Activated B cell treated with CpG ODN at 0.5 μM for 24 hours (primary cell): Measurements from ENCODE around the gene SRGAP3. TPM values are rescaled to one million over a fixed set of nuclear protein-coding genes. Genes with fewer than 3 reads are reported as not detected.

Experiments used
- ATAC-seq: fragments of 200-7000 bp; cut with Tn5 transposase; one replicate; pipeline ENCODE4 v1.10.0; 2021; ENCODE audit warnings: low read depth, mild to moderate bottlenecking, moderate library complexity
- CTCF ChIA-PET: fragments of 350-600 bp; sonication (Branson Sonifier 250); formaldehyde crosslinking; loops from one replicate; lab custom pipeline; 2021; ENCODE audit warnings: antibody characterized with exemption; lab: Charles Lee
- POLR2A ChIA-PET: fragments of 350-600 bp; sonication (Branson Sonifier 250); formaldehyde crosslinking; loops from one replicate; lab custom pipeline; 2021; ENCODE audit warnings: antibody characterized with exemption; lab: Charles Lee
- DNase-seq: peaks from one replicate; pipeline ENCODE4 v3.0.0; 2022
- H3K27ac Mint-ChIP-seq: one replicate; pipeline ENCODE4 v1.8.0; 2020; ENCODE audit warnings: mixed read lengths
- H3K27me3 Mint-ChIP-seq: one replicate; pipeline ENCODE4 v1.8.0; 2021; ENCODE audit warnings: mixed read lengths
- H3K36me3 Mint-ChIP-seq: one replicate; pipeline ENCODE4 v1.8.0; 2021; ENCODE audit warnings: low read depth, mixed read lengths
- H3K4me1 Mint-ChIP-seq: one replicate; pipeline ENCODE4 v1.8.0; 2021; ENCODE audit warnings: mixed read lengths
- H3K4me3 Mint-ChIP-seq: one replicate; pipeline ENCODE4 v1.8.0; 2020; ENCODE audit warnings: mild to moderate bottlenecking, mixed read lengths
- H3K9me3 Mint-ChIP-seq: one replicate; pipeline ENCODE4 v1.8.0; 2020; ENCODE audit warnings: mixed read lengths
- intact Hi-C: fragments of 100-400 bp; cut with micrococcal nuclease; formaldehyde crosslinking; loops from one replicate; pipeline ENCODE4 v1.15.1; 2024
- total RNA-seq: library from RNA; stranded (reverse); gene quantifications from 2 replicates; pipeline ENCODE4 v1.2.3, GENCODE V29; 2022
- TF ChIP-seq, protein P1 (sequence below): fragments of 200-600 bp; IDR thresholded peaks from one replicate; pipeline ENCODE4 v1.8.0; 2022; ENCODE audit warnings: antibody characterized with exemption, mild to moderate bottlenecking

SRGAP3 gene
- total RNA-seq, 1 donor from 2014 or later, result 0.58 TPM

DNA sequence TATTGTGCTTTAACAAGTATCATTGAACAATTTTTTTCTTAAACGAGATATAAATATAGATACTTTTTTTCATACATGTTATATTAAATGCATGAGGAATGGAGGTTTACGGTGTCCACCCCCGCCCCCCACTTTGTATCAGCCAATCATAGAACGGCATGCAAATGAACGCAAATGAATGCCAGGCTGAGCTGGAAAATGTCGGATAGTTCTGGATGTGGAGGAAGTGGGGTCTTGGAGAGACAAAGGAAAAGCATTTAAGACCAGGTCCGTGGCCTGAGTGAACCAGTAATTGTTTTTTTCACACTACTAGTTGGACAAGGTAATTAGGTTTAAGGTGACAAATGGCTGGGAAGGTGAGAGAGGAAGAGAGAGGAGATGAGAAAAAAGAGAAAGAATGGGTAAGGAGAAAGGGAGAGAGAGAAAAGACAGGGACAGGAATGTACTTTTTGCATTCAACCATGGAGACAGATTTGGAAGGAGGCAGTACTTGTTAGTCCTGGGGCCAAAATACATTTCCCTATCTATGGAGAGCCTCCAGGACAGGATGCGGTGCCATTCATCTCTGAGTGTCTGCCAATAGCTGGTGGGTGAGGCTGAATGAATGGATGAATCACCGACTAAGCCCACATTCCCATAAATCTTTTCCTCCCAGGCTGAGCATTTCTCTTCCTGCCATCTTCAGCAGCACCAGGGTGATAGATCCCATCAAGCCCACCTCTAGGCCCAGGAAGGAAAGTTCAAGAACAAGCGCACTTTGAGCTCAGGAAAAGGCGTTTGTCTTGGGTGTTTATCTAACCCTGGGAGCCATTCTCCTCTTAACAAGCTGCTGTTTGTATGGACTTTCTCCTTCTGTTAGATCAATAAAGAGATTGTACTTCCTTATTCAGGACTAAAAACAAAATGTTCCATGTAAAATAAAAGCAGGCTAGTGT lies 284.7 kb downstream of the SRGAP3 start:
- peaks cover 5% of the 10 kb centered on the region for H3K36me3 Mint-ChIP-seq
- no peaks in the 10 kb centered on the region for H3K9me3 Mint-ChIP-seq
- peaks cover 27% of the 10 kb centered on the region for H3K4me1 Mint-ChIP-seq
- DNase-seq, result no peak
- TF ChIP-seq, protein P1, sequence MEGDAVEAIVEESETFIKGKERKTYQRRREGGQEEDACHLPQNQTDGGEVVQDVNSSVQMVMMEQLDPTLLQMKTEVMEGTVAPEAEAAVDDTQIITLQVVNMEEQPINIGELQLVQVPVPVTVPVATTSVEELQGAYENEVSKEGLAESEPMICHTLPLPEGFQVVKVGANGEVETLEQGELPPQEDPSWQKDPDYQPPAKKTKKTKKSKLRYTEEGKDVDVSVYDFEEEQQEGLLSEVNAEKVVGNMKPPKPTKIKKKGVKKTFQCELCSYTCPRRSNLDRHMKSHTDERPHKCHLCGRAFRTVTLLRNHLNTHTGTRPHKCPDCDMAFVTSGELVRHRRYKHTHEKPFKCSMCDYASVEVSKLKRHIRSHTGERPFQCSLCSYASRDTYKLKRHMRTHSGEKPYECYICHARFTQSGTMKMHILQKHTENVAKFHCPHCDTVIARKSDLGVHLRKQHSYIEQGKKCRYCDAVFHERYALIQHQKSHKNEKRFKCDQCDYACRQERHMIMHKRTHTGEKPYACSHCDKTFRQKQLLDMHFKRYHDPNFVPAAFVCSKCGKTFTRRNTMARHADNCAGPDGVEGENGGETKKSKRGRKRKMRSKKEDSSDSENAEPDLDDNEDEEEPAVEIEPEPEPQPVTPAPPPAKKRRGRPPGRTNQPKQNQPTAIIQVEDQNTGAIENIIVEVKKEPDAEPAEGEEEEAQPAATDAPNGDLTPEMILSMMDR, result no peak
- intact Hi-C loops, result loop anchor here (5.0 to 10.0 kb wide), 3 partner anchors 283 to 1358 kb away; partner anchors contain the start of genes SEC13 and SRGAP3
- ATAC-seq, result no peak
- H3K27me3 Mint-ChIP-seq, result peaks cover 9% of the 10 kb centered on the region
- ChIA-PET POLR2A (no interaction called here), CTCF (no interaction called here)
- H3K4me3 Mint-ChIP-seq, result no peak overlapping the region
- H3K27ac Mint-ChIP-seq, result no peak overlapping the region

DNA sequence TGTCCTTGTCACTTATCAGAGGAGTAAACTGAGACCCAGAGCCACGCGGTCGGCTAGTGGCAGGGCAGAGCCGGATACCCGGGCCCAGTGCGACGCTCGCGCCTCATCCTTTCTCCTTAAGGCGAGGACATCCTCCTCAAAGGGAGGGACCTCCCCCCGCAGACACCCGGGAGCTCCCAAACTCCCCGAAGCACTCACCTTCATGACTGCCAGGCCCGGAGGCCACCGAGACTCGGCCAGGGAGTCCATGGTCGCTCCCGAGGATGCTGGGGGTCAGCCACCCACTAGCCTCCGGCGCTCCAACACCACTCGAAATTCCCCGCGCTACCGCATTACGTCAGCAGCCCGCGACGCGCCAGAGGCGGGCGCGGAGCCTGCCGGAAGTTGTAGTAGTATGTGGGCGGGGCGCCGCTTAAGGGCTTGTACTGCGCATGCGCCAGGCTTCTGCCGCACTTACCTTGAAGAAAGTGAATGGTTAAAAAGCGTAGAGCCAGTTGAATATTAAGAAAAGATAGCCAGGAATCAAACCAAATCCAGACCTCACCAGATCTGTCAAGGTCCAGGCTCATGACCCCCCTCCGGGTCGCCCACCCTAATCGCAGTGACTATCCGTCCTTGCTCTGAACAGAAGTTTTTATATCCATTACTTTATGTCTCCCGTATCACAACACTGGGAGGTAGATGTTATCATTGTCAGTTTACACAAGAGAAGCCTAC lies 286.2 kb downstream of the SRGAP3 start, which contains the start of gene RAD18:
Gene RAD18 (minus strand): TSS at position 336 of the 717 bp plus-strand sequence. CDS start 87 bp downstream, at position 249.
- ChIA-PET CTCF (no interaction called here), POLR2A (no interaction called here)
- Mint-ChIP-seq H3K27ac (peak within 1 kb of the TSS; percentile 89), H3K27me3 (peaks cover 5% of the 10 kb centered on the region), H3K36me3 (peaks cover 13% of the 10 kb centered on the region), H3K4me1 (peaks cover 31% of the 10 kb centered on the region), H3K9me3 (no peaks in the 10 kb centered on the region), H3K4me3 (peak within 1 kb of the TSS; percentile 95)
- intact Hi-C loops, result loop anchor here (1.0 to 10.0 kb wide), 6 partner anchors 284 to 1359 kb away; partner anchors contain the start of genes SEC13, SETD5 and SRGAP3
- DNase-seq (peak; percentile 91), ATAC-seq (peak; percentile 96)
- TF ChIP-seq, protein P1, result no peak

DNA sequence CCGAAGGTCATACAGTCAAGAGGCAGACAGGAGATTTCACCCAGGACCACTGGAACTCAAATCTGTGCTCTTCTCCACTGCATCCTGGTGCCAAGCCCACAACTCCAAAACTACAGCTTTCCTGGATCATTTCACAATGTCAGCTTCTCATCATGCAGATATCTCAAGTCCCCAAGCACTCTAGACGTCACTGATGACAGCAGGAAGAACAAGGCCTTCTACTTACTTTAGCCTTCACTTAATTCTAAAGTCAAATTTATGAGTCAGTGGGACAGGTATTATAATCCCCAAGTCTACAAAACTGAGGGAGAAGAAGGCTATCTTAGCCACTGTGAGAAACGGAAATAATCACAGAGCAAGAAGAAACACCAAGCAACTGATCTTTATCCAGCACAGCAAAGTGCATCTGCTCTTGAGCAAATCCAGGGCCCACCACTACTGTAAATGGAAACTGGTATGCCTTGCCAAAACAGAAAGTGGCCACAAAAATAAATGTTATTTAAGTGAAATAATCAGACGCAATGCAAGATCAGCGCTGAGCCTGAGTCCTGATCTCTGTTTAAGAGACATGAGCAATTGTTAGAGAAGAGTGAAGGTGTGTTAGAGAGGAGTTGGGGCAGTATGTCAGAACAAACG lies 287.1 kb downstream of the SRGAP3 start:
- Mint-ChIP-seq H3K4me1 (peaks cover 31% of the 10 kb centered on the region), H3K27me3 (peaks cover 4% of the 10 kb centered on the region), H3K4me3 (peak overlapping the region; percentile 95), H3K9me3 (no peaks in the 10 kb centered on the region), H3K36me3 (peaks cover 19% of the 10 kb centered on the region), H3K27ac (peak overlapping the region; percentile 89)
- DNase-seq (no peak), ATAC-seq (no peak)
- TF ChIP-seq, protein P1, result no peak
- ChIA-PET POLR2A (no interaction called here), CTCF (no interaction called here)
- intact Hi-C loops, result loop anchor here (5.0 to 10.0 kb wide), 3 partner anchors 285 to 1360 kb away; partner anchors contain the start of genes SEC13 and SRGAP3

DNA sequence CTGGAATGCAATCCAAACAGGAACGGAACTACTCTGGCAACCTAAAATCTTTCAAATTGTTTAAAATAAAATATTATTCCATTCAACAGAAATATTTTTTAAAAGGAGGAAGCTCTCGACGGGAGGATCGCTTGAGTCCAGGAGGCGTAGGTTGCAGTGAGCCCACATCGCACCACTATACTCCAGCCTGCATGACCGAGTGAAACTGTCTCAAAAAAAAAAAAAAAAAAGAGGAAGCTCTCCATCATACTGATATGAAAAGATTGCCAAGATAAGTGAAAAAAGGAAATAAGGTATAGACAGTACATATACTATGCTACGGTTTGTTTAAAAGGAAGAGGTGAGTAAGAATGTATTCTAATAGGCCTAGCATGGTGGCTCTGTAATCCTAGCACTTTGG lies 289.8 kb downstream of the SRGAP3 start:
- peaks cover 47% of the 10 kb centered on the region for H3K4me1 Mint-ChIP-seq
- H3K27ac Mint-ChIP-seq, result no peak overlapping the region
- no peaks in the 10 kb centered on the region for H3K9me3 Mint-ChIP-seq
- H3K27me3 Mint-ChIP-seq, result no peaks in the 10 kb centered on the region
- TF ChIP-seq, protein P1, result no peak
- intact Hi-C loops, result loop anchor here (5.0 to 10.0 kb wide), 3 partner anchors 288 to 1363 kb away; partner anchors contain the start of genes SEC13 and SRGAP3
- POLR2A ChIA-PET, result no interaction called here
- DNase-seq (no peak), ATAC-seq (peak; percentile 6)
- peaks cover 31% of the 10 kb centered on the region for H3K36me3 Mint-ChIP-seq
- peak overlapping the region; percentile 36 for H3K4me3 Mint-ChIP-seq
- CTCF ChIA-PET, result interaction anchor here (0.8 kb wide), 1 partner anchor 10 kb away, joined by 3 read pairs; no protein-coding TSS in a partner anchor
